Fibroblast of skin of left quadriceps (primary cell): ENCODE results near the gene CENATAC.
"Not testable (repeated sequence)": the region's sequence is repeated elsewhere in the genome, so short reads cannot be mapped to it uniquely, and the experiment has no call there.

Experiments
- DNase-seq, 2 experiments: peaks; one replicate each; pipeline ENCODE4 v3.0.0-alpha.2; 2013; ENCODE audit warnings: low read depth in 2 of 2

Gene CENATAC

DNA sequence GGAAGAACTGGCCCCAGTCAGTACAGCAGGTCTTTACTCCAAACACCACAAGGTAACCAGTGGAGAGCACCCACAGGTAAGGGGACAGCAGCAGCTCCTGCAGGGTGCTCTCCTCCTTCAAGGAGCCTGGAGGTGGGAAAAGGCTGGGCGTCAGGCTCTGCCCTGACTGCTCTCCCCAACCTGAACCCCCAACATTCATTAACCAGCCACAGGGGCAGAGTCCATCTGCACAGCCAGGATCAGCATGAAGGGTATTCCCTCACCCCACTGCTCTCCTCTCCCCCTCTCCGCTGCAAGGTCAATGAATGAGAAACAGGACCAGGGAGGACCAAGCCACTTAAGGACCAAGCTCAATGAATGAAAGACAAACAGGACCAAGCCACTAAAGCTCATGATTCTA, 29.0 kb downstream of the CENATAC start:
- DNase-seq: no peak

DNA sequence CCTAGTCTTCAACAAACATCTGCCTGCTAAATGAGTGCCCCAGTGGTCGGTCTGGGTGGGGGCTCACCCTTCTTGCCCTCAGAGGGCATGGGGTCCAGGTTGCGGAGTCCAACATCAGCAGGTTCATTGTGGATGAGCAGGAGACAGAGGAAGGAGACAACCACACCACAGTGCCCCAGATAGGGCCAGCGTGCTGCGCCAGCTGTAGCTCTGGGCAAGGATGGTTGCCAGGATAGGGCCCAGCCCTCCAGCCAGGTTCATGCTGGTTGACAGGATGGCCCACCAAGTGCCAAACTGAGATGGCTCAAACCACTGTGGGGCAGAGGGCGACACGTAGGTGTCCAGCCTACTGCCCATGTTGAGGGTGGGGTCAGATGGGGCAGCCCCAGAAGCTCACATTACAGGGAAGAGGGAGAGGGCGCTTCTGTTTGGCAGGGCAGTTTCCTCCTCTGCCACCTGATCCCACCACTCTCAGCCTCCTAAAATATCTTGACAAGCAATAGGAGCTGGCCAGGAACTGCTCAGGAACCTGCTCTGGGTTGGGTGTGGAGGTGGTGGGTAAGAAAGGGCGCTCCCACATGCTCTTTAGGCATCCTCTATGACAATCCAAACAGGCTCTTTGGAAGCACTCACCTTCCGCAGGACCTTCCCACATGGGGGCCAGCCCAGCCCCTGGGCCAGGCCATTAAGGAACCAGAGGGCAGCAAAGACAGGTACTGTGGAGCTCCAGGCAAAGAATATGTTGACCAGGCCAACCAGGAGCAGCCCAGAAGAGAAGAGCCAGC, 29.8 kb downstream of the CENATAC start:
- DNase-seq: no peak

DNA sequence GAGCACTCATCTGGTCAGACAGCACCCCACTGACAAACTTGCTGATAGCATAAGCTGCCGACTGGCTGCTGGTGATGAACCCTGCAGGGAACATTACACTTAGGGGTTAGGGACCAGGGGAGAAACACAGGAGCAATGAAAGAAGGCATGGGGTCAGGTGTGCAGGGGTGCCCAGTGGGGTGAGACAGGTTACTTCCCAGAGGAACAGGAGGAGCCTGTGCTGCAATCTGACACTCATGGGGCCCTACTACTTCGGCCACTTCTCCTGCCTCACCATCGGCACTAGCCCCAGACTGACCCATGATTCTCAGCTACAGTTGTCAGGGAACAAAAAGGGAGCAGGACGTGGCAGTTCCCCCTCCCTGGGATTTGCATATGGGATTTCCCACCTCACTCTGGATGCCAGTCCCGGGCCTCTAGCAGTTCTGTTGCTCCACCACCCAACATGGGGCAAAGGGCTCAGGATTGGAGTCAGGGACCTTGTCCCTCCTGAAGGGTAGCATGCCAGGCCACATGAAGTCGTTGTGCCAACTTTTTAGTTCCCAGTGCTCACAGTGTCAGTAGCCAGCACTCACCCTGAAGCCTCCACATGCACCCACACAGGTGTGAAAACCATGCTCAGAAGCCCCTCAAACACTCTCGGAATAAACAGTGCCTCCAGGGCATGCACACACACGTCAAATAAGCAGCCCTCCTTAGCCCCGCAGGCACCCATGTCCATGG, 30.6 kb downstream of the CENATAC start:
- no peak for DNase-seq

- DNase-seq: no peak
These were observed 31.1 kb downstream of the CENATAC start for GRCh38 chr11:119029069-119029339.

DNA sequence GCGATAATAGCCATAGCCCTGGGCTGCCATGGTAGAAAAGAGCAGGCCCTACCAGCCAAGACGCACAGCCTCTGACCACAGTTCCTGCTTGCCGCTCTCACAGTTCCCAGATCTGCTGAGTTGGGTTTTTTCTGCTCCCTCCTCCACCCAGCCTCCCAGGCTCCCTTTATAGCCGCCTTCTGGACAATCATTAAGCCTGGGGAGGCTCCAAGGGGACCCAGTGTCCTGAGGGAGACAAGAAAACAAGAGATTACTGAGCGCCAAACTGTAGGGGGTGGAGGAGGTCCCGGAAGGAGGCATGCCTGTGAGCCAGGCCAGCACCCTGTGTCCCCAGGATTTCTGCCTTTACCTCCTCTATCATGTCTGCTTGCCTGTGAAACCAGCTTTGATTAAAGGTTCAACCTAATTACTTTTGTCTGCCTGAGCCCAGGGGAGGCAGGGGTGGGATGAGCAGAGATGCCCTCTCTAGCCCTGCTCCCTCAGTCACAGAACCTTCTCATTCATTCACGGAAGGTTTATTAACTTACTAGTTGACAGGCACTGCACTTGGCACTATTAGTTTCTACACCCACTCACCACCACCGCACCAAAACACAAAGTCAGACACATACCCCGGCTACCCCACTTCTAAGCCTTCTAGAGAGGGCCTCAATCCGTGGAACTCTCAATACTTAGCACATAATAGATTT, 31.5 kb downstream of the CENATAC start:
- DNase-seq: no peak

DNA sequence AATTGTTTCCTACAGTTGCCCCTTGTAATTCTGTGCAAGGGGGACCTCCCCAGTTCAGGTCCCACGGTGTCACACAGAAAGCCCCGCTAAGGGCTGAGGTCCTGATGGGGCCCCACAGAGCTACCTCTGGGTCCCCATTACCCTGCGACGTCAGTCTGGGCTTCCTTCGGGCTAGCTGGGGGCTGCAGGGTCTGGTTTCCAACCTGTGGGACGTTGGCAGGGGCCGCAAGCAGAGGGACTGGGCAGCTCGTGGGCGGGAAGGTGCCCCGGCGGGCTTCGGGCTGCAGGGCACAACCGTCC, 32.0 kb downstream of the CENATAC start:
- DNase-seq: no peak

GRCh38 chr11:119030329-119031047, 32.5 kb downstream of the CENATAC start, which contains the start of gene SLC37A4:
Gene SLC37A4, minus strand, starts transcription at chr11:119030877.
- peak; percentile 89 to 91 for DNase-seq

DNA sequence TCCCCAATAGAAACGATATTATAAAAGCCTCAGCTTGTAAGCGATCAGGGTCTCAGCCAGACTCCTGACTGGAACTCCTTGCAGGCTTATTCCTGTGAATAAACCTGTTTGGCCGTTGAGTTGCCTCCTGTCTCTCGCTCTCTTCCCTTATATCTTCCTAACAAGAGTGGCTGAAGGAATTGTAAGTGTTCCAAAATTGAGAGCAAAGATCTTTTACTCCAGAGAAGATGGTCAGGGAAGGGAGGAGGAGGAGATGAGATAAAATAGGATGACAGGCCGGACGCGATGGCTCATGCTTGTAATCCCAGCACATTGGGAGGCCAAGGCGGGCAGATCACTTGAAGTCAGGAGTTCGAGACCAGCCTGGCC, 34.0 kb downstream of the CENATAC start:
- no peak for DNase-seq

GRCh38 chr11:119033421-119033820, 35.5 kb downstream of the CENATAC start:
- not testable (repeated sequence) for DNase-seq

DNA sequence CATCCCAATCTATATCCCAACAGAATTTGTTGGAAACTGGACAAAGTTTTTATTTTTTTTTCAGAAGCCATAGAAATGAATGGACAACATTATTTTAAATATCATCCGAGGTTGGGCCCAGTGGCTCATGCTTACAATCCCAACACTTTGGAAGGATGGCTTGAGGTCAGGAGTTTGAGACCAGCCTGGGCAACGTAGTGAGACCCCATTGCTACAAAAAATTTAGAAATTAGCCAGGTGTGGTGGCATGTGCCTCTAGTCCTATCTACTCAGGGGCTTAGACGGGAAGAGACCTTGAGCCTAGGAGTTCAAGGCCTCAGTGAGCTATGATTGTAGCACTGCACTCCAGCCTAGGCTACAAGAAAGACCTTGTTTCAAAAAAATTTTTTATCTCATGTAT, 36.9 kb downstream of the CENATAC start:
- DNase-seq: no peak

- no peak for DNase-seq
These were observed 40.9 kb downstream of the CENATAC start for GRCh38 chr11:119038884-119039283.

- not testable (repeated sequence) for DNase-seq
These were observed 41.5 kb downstream of the CENATAC start for GRCh38 chr11:119039471-119039870.

- no peak for DNase-seq
These were observed 44.0 kb downstream of the CENATAC start for GRCh38 chr11:119041821-119042514.

DNA sequence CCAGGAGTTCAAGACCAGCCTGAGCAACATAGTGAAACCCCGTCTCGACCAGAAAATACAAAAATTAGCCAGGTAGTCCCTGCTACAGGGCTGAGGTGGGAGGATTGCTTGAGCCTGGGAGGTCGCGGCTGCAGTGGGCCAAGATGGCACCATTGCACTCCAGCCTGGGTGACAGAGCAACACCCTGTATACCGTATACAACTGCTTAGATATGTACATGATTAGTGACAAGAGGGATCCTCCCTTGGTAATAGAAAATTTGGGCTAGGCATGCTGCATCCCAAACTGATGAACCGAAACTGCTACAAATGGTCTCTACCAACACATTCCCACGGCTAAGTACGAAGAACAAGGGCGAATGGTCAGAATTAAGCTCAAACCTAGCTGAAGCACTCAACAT, 45.0 kb downstream of the CENATAC start:
- DNase-seq: no peak

DNA sequence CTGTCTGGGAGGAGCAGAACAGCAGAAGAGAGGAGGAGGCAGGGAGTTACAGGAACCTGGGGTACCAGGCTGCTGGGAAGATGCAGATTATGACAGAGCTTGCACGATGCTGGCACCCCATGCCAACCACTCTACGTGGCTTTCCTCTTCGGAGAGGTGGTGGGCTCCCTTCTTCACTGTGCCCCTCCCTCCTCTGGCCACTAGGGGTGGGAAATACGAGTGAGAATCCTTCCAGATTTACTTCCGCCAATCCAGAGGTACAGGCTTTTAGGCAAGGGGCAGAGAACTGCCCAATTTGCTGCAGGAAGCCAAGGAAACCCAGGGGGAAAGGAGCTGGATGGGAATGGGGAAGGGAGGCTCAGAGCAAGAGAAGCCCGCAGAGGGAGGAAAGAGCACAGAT, 46.8 kb downstream of the CENATAC start:
- no peak for DNase-seq

DNA sequence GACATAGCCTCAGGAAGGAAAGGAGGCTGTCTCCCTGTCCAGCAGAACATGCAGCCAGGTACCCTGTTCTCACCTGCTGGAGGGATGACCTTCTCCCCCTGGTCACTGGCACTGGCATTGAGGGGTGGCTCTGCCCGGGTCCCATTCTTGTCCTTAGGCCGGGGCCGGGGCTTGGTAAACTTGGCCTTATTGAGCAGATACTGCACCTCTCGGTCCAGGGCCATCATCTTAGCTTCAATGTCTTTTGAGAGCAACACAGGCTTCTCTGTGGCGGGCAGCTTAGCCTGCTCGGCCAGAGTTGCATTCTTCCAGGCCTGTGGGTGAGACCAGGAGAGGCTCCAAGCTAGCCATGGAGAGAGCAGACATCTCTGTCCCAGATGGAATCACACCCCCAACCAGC, 48.6 kb downstream of the CENATAC start:
- DNase-seq: no peak

DNA sequence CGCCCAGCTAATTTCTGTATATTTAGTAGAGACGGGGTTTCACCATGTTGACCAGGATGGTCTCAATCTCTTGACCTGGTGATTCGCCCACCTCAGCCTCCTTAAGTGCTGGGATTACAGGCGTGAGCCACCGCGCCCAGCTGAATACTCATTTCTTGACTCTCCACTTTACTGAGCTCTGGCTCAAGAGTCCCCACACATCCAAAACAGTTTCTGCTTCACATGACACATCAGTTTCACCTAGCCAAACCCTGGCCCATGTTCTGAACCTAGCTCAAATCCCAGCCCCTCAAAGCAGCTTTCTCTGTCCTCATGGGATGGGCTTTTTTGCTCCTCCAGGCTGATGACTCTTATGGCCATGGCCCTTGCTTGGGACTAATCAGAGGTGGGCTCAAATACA, 49.3 kb downstream of the CENATAC start:
- no peak for DNase-seq

DNA sequence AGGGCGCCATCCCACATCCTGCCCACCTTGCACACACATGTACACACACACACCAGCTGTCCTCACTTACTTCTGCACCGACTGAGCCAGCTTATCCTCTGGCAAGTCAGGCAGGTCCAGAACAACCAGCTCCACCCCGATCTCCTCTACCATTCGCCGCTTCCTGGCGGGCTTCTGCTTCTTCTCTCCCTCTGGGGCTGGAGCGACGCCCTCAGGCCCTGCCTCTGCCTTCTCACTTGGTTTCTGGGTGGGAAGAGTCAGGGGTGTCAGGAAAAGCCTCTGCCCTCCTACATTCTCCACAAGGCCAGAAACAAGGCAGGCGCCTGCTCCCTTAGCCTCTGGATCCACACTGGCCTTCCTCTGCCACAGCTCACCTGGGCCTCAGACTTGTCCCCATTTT, 50.7 kb downstream of the CENATAC start:
- no peak for DNase-seq

DNA sequence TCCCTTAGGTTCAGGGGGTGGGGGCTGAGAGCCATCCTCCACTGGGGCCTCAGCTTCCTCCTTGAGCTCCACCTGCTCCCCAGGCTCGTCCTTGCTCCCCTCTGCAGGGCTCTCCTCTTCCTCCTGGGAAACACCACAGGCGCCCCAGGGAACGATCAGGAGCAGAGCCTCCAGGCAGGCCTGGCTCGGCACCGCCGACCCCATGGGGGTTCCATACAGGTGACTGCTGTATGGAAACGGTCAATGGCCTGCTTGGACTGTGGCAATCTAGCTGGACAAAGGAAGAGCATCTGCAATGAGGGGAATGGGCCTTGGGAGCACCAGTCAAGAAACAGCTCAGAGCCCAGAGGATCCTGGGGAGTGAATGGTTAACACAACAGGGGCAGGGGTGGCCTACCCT, 51.1 kb downstream of the CENATAC start:
- no peak for DNase-seq

DNA sequence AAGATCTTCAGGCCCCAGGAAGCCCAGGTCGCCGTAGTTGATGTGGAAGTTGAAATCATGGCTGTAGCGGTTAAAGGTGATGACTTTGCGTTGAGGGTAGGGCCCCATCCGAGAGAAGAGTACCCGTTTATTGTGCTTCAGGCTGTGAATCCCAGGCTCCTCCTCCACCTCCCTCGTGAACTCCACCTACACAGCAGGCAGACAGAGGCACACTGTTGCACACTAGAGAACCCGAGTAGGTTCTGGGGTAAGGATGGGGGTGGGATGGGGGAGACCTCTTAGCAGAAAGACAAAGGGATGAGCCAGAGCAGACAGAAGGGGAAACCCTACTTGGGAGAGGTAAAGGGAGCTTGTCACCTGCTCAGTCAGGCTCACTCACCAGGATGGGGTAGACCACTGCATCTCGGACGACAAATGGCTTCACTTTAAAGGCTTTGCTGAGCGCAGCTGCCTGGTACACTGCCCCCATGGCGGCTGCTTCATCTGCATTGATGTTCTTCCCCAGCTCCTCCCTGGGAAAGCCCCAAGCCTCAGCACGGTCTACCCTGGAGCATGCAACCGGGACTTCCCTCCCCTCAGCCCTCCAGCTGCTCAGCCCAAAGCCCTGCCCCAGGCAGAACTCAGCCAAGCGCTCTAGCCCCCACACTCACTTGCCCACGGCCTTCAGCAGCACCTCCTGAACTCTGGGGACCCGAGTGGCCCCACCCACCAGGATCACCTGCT, 53.7 kb downstream of the CENATAC start:
- no peak for DNase-seq

DNA sequence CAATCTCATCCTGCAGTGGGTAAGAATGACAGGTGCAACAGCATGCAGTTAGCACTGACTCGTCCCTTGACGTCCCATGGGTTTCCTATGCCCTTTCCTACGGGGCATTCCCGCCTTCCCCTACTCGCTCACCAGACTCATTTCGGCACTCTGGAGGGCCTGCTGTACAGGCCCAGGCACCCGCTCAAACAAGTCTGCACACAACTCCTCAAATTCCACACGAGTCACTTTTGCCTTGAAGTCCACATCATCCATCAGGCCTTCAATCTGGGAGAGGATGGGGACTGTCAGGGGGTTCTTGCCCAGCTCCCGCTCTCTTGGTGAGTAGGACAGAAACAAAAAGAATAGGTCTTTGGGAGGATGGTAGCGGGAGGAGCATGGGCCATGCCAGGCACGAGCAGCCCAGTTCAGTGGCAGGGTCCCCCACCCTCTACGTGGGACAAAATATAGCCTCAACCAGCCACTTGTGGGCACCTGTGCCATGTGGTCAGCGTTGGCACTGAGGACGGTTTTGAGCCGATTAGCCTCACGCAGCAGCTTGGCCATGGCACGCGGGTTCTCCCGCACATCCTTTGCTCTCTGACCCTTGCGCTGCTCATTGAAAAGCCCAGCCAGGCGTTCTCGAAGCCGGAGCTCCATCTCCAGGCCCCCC, 54.4 kb downstream of the CENATAC start:
- DNase-seq: no peak
